Measurements from ENCODE around the gene BTRC. TPM values are rescaled to one million over a fixed set of nuclear protein-coding genes. Genes with fewer than 3 reads are reported as not detected.

The BTRC gene
- total RNA-seq, 1 donor from 2014 or later = 27.5 TPM

- Mint-ChIP-seq H3K27me3 (ENCODE audit: unreplicated experiment) (no peaks in the 10 kb centered on the region), H3K36me3 (ENCODE audit: low read depth, unreplicated experiment) (no peaks in the 10 kb centered on the region), H3K9me3 (ENCODE audit: unreplicated experiment) (no peaks in the 10 kb centered on the region), H3K4me3 (ENCODE audit: unreplicated experiment) (no peak overlapping the region), H3K4me1 (ENCODE audit: unreplicated experiment) (peaks cover 5% of the 10 kb centered on the region), H3K27ac (ENCODE audit: unreplicated experiment) (no peak overlapping the region)
- DNase-seq (ENCODE audit: low spot score) = no peak
- TF ChIP-seq CTCF (IDR thresholded peaks at IDR 0.05; ENCODE audit: unreplicated experiment) = no peak
Measured at GRCh38 chr10:101428036-101428435, 74.1 kb downstream of the BTRC start.

GRCh38 chr10:101429423-101429822, 75.5 kb downstream of the BTRC start:
- H3K4me3 Mint-ChIP-seq (ENCODE audit: unreplicated experiment) = no peak overlapping the region
- no peak for TF ChIP-seq CTCF (IDR thresholded peaks at IDR 0.05; ENCODE audit: unreplicated experiment)
- H3K27me3 Mint-ChIP-seq (ENCODE audit: unreplicated experiment) = no peaks in the 10 kb centered on the region
- H3K4me1 Mint-ChIP-seq (ENCODE audit: unreplicated experiment) = peaks cover 5% of the 10 kb centered on the region
- H3K36me3 Mint-ChIP-seq (ENCODE audit: low read depth, unreplicated experiment) = no peaks in the 10 kb centered on the region
- H3K27ac Mint-ChIP-seq (ENCODE audit: unreplicated experiment) = no peak overlapping the region
- H3K9me3 Mint-ChIP-seq (ENCODE audit: unreplicated experiment) = no peaks in the 10 kb centered on the region
- no peak for DNase-seq (ENCODE audit: low spot score)

- no peak for TF ChIP-seq CTCF (IDR thresholded peaks at IDR 0.05; ENCODE audit: unreplicated experiment)
- Mint-ChIP-seq H3K4me1 (ENCODE audit: unreplicated experiment) (peaks cover 3% of the 10 kb centered on the region), H3K27ac (ENCODE audit: unreplicated experiment) (no peak overlapping the region), H3K9me3 (ENCODE audit: unreplicated experiment) (no peaks in the 10 kb centered on the region), H3K36me3 (ENCODE audit: low read depth, unreplicated experiment) (no peaks in the 10 kb centered on the region), H3K4me3 (ENCODE audit: unreplicated experiment) (no peak overlapping the region), H3K27me3 (ENCODE audit: unreplicated experiment) (no peaks in the 10 kb centered on the region)
- no peak for DNase-seq (ENCODE audit: low spot score)
Measured at GRCh38 chr10:101436302-101436701, 82.3 kb downstream of the BTRC start.

GRCh38 chr10:101438881-101439391, 85.0 kb downstream of the BTRC start:
- H3K36me3 Mint-ChIP-seq (ENCODE audit: low read depth, unreplicated experiment) = no peaks in the 10 kb centered on the region
- H3K27ac Mint-ChIP-seq (ENCODE audit: unreplicated experiment) = no peak overlapping the region
- H3K4me1 Mint-ChIP-seq (ENCODE audit: unreplicated experiment) = no peaks in the 10 kb centered on the region

More at GRCh38 chr10:101438881-101439391, 85.0 kb downstream of the BTRC start:
- no peak for TF ChIP-seq CTCF (IDR thresholded peaks at IDR 0.05; ENCODE audit: unreplicated experiment)
- Mint-ChIP-seq H3K27me3 (ENCODE audit: unreplicated experiment) (no peaks in the 10 kb centered on the region), H3K4me3 (ENCODE audit: unreplicated experiment) (no peak overlapping the region), H3K9me3 (ENCODE audit: unreplicated experiment) (no peaks in the 10 kb centered on the region)
- no peak for DNase-seq (ENCODE audit: low spot score)
